Mesenchymal stem cell (in vitro differentiated cells and primary cell): ENCODE data around the gene HNRNPF.

Source experiments
- DNase-seq: peaks from one replicate; pipeline ENCODE4 v3.0.0-alpha.2; 2013
- H2AFZ ChIP-seq: one replicate; pipeline ENCODE4 v1.6.1; 2013; ENCODE audit warnings: low read depth, mild to moderate bottlenecking, control low read depth, inconsistent platforms, low read length, moderate library complexity
- H2AK5ac ChIP-seq: 2 replicates; pipeline ENCODE4 v1.6.1; 2013; ENCODE audit warnings: low read length, moderate library complexity, mild to moderate bottlenecking, inconsistent platforms; ENCODE audit not compliant: severe bottlenecking
- H2BK120ac ChIP-seq: one replicate; pipeline ENCODE4 v1.6.1; 2013; ENCODE audit warnings: low read depth, mild to moderate bottlenecking, inconsistent platforms, low read length, moderate library complexity
- H2BK12ac ChIP-seq, 2 experiments: one replicate each; pipeline ENCODE4 v1.6.1; 2013; ENCODE audit warnings: inconsistent platforms in 2 of 2, low read length in 2 of 2, mild to moderate bottlenecking in 2 of 2, moderate library complexity in 2 of 2, control low read depth in 1 of 2
- H2BK15ac ChIP-seq: one replicate; pipeline ENCODE4 v1.6.1; 2013; ENCODE audit warnings: mild to moderate bottlenecking, low read depth, inconsistent platforms; ENCODE audit not compliant: poor library complexity, severe bottlenecking
- H2BK5ac ChIP-seq: 2 replicates; pipeline ENCODE4 v1.6.1; 2013; ENCODE audit warnings: low read depth, mild to moderate bottlenecking, low read length, control low read depth, inconsistent platforms; ENCODE audit not compliant: poor library complexity, severe bottlenecking
- H3K14ac ChIP-seq, 2 experiments: one replicate each; pipeline ENCODE4 v1.6.1; 2013; ENCODE audit warnings: inconsistent platforms in 2 of 2, low read length in 2 of 2, control low read depth in 1 of 2, mild to moderate bottlenecking in 1 of 2, moderate library complexity in 1 of 2
- H3K18ac ChIP-seq, 2 experiments: one replicate each; pipeline ENCODE4 v1.6.1; 2013; ENCODE audit warnings: inconsistent platforms in 2 of 2, low read length in 2 of 2, control low read depth in 1 of 2, low read depth in 1 of 2, mild to moderate bottlenecking in 1 of 2
- H3K23ac ChIP-seq, 2 experiments: one replicate each; pipeline ENCODE4 v1.6.1; 2013; ENCODE audit warnings: inconsistent platforms in 2 of 2, low read length in 2 of 2, mild to moderate bottlenecking in 2 of 2, moderate library complexity in 2 of 2, control low read depth in 1 of 2
- H3K27ac ChIP-seq: 2 replicates; pipeline ENCODE4 v1.5.1; 2013; ENCODE audit warnings: mild to moderate bottlenecking, moderate library complexity, low read length, control low read depth, inconsistent platforms; ENCODE audit not compliant: poor library complexity, severe bottlenecking
- H3K27me3 ChIP-seq, 2 experiments: 2 replicates each; pipeline versions ENCODE4 v1.6.1 to v1.7.0; 2013; ENCODE audit warnings: low read length in 2 of 2, mild to moderate bottlenecking in 2 of 2, moderate library complexity in 2 of 2, control low read depth in 1 of 2, inconsistent platforms in 1 of 2; ENCODE audit not compliant: control insufficient read depth in 1 of 2, insufficient read depth in 1 of 2
- H3K36me3 ChIP-seq, 2 experiments: 2 replicates each; pipeline versions ENCODE4 v1.6.1 to v1.7.0; 2013; ENCODE audit warnings: low read length in 2 of 2, control low read depth in 1 of 2, inconsistent platforms in 1 of 2, low read depth in 1 of 2, mild to moderate bottlenecking in 1 of 2; ENCODE audit not compliant: insufficient read depth in 2 of 2, control insufficient read depth in 1 of 2
- H3K4ac ChIP-seq, 2 experiments: one replicate each; pipeline ENCODE4 v1.6.1; 2013; ENCODE audit warnings: inconsistent platforms in 2 of 2, low read length in 2 of 2, mild to moderate bottlenecking in 2 of 2, moderate library complexity in 2 of 2, control low read depth in 1 of 2, low read depth in 1 of 2
- H3K4me1 ChIP-seq: 2 replicates; pipeline ENCODE4 v1.6.1; 2013; ENCODE audit warnings: low read depth, low read length, control low read depth; ENCODE audit not compliant: control insufficient read depth, insufficient read depth
- H3K4me2 ChIP-seq: 2 replicates; pipeline ENCODE4 v1.6.1; 2013; ENCODE audit warnings: low read length, mild to moderate bottlenecking, inconsistent platforms; ENCODE audit not compliant: poor library complexity, severe bottlenecking
- H3K4me3 ChIP-seq, 2 experiments: 2 replicates each; pipeline versions ENCODE4 v1.5.1 to v1.7.0; 2013; ENCODE audit warnings: low read length in 2 of 2, mild to moderate bottlenecking in 2 of 2, control low read depth in 1 of 2, low read depth in 1 of 2; ENCODE audit not compliant: insufficient read depth in 1 of 2
- H3K79me1 ChIP-seq: replicated peaks from 2 replicates; pipeline ENCODE4 v1.6.1; 2013; ENCODE audit warnings: mild to moderate bottlenecking, control low read depth, low read length, inconsistent platforms; ENCODE audit not compliant: poor library complexity, severe bottlenecking
- H3K9ac ChIP-seq: 2 replicates; pipeline ENCODE4 v1.7.0; 2013; ENCODE audit warnings: mild to moderate bottlenecking, low read length, moderate library complexity
- H3K9me3 ChIP-seq: 2 replicates; pipeline ENCODE4 v1.7.0; 2013; ENCODE audit warnings: mild to moderate bottlenecking, low read length; ENCODE audit not compliant: control insufficient read depth
- H4K8ac ChIP-seq: one replicate; pipeline ENCODE4 v1.6.1; 2013; ENCODE audit warnings: inconsistent platforms, mild to moderate bottlenecking, low read length, moderate library complexity
- H4K91ac ChIP-seq: one replicate; pipeline ENCODE4 v1.6.1; 2013; ENCODE audit warnings: mild to moderate bottlenecking, low read length, inconsistent platforms
- WGBS: methylation state at CpG from one replicate; pipeline ENCODE4 v1.1.7; 2013; ENCODE audit warnings: mixed read lengths; 5-methylcytosine and 5-hydroxymethylcytosine counted together

HNRNPF gene

GRCh38 chr10:43355749-43356371, 53.1 kb downstream of the HNRNPF start:
- H3K79me1 ChIP-seq = no peaks in the 10 kb centered on the region
- peaks cover 3 to 11% of the 10 kb centered on the region in 2 experiments for H3K27me3 ChIP-seq
- H2BK12ac ChIP-seq = no peak overlapping the region
- H3K4me1 ChIP-seq = no peaks in the 10 kb centered on the region
- no peak overlapping the region for H3K4me2 ChIP-seq
- H3K23ac ChIP-seq = no peak overlapping the region
- H3K9me3 ChIP-seq = no peaks in the 10 kb centered on the region
- H3K4me3 ChIP-seq = no peak overlapping the region
- H3K36me3 ChIP-seq = no peaks in the 10 kb centered on the region
- H4K8ac ChIP-seq = no peak overlapping the region
- 74% methylated on average over 4 of the region's 4 CpGs for WGBS
- no peak overlapping the region for H3K9ac ChIP-seq
- H2AK5ac ChIP-seq = no peak overlapping the region
- no peak overlapping the region for H2BK5ac ChIP-seq
- no peak overlapping the region for H2BK120ac ChIP-seq
- H2AFZ ChIP-seq = no peak overlapping the region
- no peak overlapping the region for H2BK15ac ChIP-seq
- no peak overlapping the region for H3K18ac ChIP-seq
- H3K14ac ChIP-seq = no peak overlapping the region
- DNase-seq = no peak
- no peak overlapping the region for H4K91ac ChIP-seq
- H3K27ac ChIP-seq = no peak overlapping the region
- H3K4ac ChIP-seq = no peak overlapping the region

- WGBS = 0% methylated on average over 2 of the region's 2 CpGs
Measured at GRCh38 chr10:43354879-43355380, 54.1 kb downstream of the HNRNPF start.

GRCh38 chr10:43354330-43354635, 54.7 kb downstream of the HNRNPF start:
- no peak overlapping the region for H2BK120ac ChIP-seq
- no peak overlapping the region for H3K4me3 ChIP-seq
- no peaks in the 10 kb centered on the region for H3K36me3 ChIP-seq
- H3K9ac ChIP-seq = no peak overlapping the region
- H3K23ac ChIP-seq = no peak overlapping the region
- no peaks in the 10 kb centered on the region for H3K79me1 ChIP-seq
- no peak overlapping the region for H2AFZ ChIP-seq
- H3K14ac ChIP-seq = no peak overlapping the region
- no peaks in the 10 kb centered on the region for H3K4me1 ChIP-seq
- no peaks in the 10 kb centered on the region for H3K9me3 ChIP-seq
- H3K27ac ChIP-seq = no peak overlapping the region
- H2BK5ac ChIP-seq = no peak overlapping the region
- DNase-seq = no peak
- no peak overlapping the region for H3K4me2 ChIP-seq
- H3K27me3 ChIP-seq = peaks cover 10 to 24% of the 10 kb centered on the region in 2 experiments
- H4K8ac ChIP-seq = no peak overlapping the region
- no peak overlapping the region for H2BK12ac ChIP-seq
- no peak overlapping the region for H4K91ac ChIP-seq
- H2BK15ac ChIP-seq = no peak overlapping the region
- 76% methylated on average over 1 of the region's 2 CpGs for WGBS
- no peak overlapping the region for H3K4ac ChIP-seq
- no peak overlapping the region for H2AK5ac ChIP-seq
- no peak overlapping the region for H3K18ac ChIP-seq

More at GRCh38 chr10:43354879-43355380, 54.1 kb downstream of the HNRNPF start:
- Histone ChIP-seq H3K23ac (no peak overlapping the region), H3K4ac (no peak overlapping the region), H2AK5ac (no peak overlapping the region), H3K9ac (no peak overlapping the region), H2BK12ac (no peak overlapping the region), H3K27ac (no peak overlapping the region), H2BK15ac (no peak overlapping the region), H3K27me3 (peaks cover 10 to 21% of the 10 kb centered on the region in 2 experiments), H2BK120ac (no peak overlapping the region), H3K9me3 (no peaks in the 10 kb centered on the region), H3K4me2 (no peak overlapping the region), H3K4me3 (no peak overlapping the region), H2AFZ (no peak overlapping the region), H3K14ac (no peak overlapping the region), H3K18ac (no peak overlapping the region), H4K8ac (no peak overlapping the region), H2BK5ac (no peak overlapping the region), H3K36me3 (no peaks in the 10 kb centered on the region), H4K91ac (no peak overlapping the region), H3K79me1 (no peaks in the 10 kb centered on the region), H3K4me1 (no peaks in the 10 kb centered on the region)
- no peak for DNase-seq

- no peak overlapping the region for H3K23ac ChIP-seq
- 96% methylated on average over 2 of the region's 3 CpGs for WGBS
- H4K8ac ChIP-seq = no peak overlapping the region
- no peak overlapping the region for H3K18ac ChIP-seq
- H2BK120ac ChIP-seq = no peak overlapping the region
- H3K4me3 ChIP-seq = no peak overlapping the region
- no peak overlapping the region for H3K9ac ChIP-seq
- H3K79me1 ChIP-seq = no peaks in the 10 kb centered on the region
- no peak overlapping the region for H2BK15ac ChIP-seq
- H2BK5ac ChIP-seq = no peak overlapping the region
- no peaks in the 10 kb centered on the region for H3K9me3 ChIP-seq
- no peaks in the 10 kb centered on the region for H3K4me1 ChIP-seq
- H2AFZ ChIP-seq = no peak overlapping the region
- H3K4ac ChIP-seq = no peak overlapping the region
- H2BK12ac ChIP-seq = no peak overlapping the region
- no peak overlapping the region for H3K4me2 ChIP-seq
- H3K36me3 ChIP-seq = no peaks in the 10 kb centered on the region
- peaks cover 13 to 28% of the 10 kb centered on the region in 2 experiments for H3K27me3 ChIP-seq
- H4K91ac ChIP-seq = no peak overlapping the region
- DNase-seq = no peak
- no peak overlapping the region for H3K14ac ChIP-seq
- no peak overlapping the region for H3K27ac ChIP-seq
- H2AK5ac ChIP-seq = no peak overlapping the region
Measured at GRCh38 chr10:43353495-43354329, 55.3 kb downstream of the HNRNPF start.
